ENCODE results near the gene IFNAR1. TPM values are rescaled to one million over a fixed set of nuclear protein-coding genes. Genes with fewer than 3 reads are reported as not detected.
A peak's percentile ranks its signal among the peaks of the same experiment; 100 is the strongest.

Gene IFNAR1
- 12.4 TPM for total RNA-seq

- Histone ChIP-seq H3K4me3 (ENCODE audit: low read length) (peak within 1 kb of the TSS; percentile 98), H3K27me3 (ENCODE audit: insufficient read depth, low read length) (no peaks in the 10 kb centered on the region), H3K9me3 (ENCODE audit: low read depth, low read length) (no peaks in the 10 kb centered on the region), H3K4me1 (ENCODE audit: insufficient read depth, low read length) (peaks cover 31% of the 10 kb centered on the region)
These were observed at the start of gene IFNAR1 for GRCh38 chr21:33324291-33325221. TSS of gene IFNAR1 (plus strand) at chr21:33324970. CDS start at chr21:33325056, 86 bp downstream.

- Histone ChIP-seq H3K9me3 (ENCODE audit: low read depth, low read length) (no peaks in the 10 kb centered on the region), H3K4me1 (ENCODE audit: insufficient read depth, low read length) (no peaks in the 10 kb centered on the region), H3K27me3 (ENCODE audit: insufficient read depth, low read length) (no peaks in the 10 kb centered on the region), H3K4me3 (ENCODE audit: low read length) (no peak overlapping the region)
These were observed 46.0 kb upstream of the IFNAR1 start for GRCh38 chr21:33278721-33279120.

- Histone ChIP-seq H3K9me3 (ENCODE audit: low read depth, low read length) (no peaks in the 10 kb centered on the region), H3K4me3 (ENCODE audit: low read length) (no peak overlapping the region), H3K27me3 (ENCODE audit: insufficient read depth, low read length) (no peaks in the 10 kb centered on the region), H3K4me1 (ENCODE audit: insufficient read depth, low read length) (no peaks in the 10 kb centered on the region)
These were observed 45.4 kb upstream of the IFNAR1 start for GRCh38 chr21:33279330-33279820.

- Histone ChIP-seq H3K9me3 (ENCODE audit: low read depth, low read length) (no peaks in the 10 kb centered on the region), H3K4me1 (ENCODE audit: insufficient read depth, low read length) (no peaks in the 10 kb centered on the region), H3K27me3 (ENCODE audit: insufficient read depth, low read length) (no peaks in the 10 kb centered on the region)
These were observed 43.6 kb upstream of the IFNAR1 start for GRCh38 chr21:33281096-33281652.

GRCh38 chr21:33283203-33283602, 41.6 kb upstream of the IFNAR1 start:
- Histone ChIP-seq H3K4me3 (ENCODE audit: low read length) (no peak overlapping the region), H3K4me1 (ENCODE audit: insufficient read depth, low read length) (no peaks in the 10 kb centered on the region), H3K9me3 (ENCODE audit: low read depth, low read length) (no peaks in the 10 kb centered on the region), H3K27me3 (ENCODE audit: insufficient read depth, low read length) (no peaks in the 10 kb centered on the region)

More at GRCh38 chr21:33281096-33281652, 43.6 kb upstream of the IFNAR1 start:
- H3K4me3 ChIP-seq (ENCODE audit: low read length) = no peak overlapping the region

- Histone ChIP-seq H3K27me3 (ENCODE audit: insufficient read depth, low read length) (no peaks in the 10 kb centered on the region), H3K4me3 (ENCODE audit: low read length) (no peak overlapping the region), H3K9me3 (ENCODE audit: low read depth, low read length) (no peaks in the 10 kb centered on the region), H3K4me1 (ENCODE audit: insufficient read depth, low read length) (no peaks in the 10 kb centered on the region)
These were observed 38.7 kb upstream of the IFNAR1 start for GRCh38 chr21:33286076-33286475.

GRCh38 chr21:33286600-33287456, 37.9 kb upstream of the IFNAR1 start:
- H3K27me3 ChIP-seq (ENCODE audit: insufficient read depth, low read length) = no peaks in the 10 kb centered on the region
- no peaks in the 10 kb centered on the region for H3K9me3 ChIP-seq (ENCODE audit: low read depth, low read length)
- no peaks in the 10 kb centered on the region for H3K4me1 ChIP-seq (ENCODE audit: insufficient read depth, low read length)
- no peak overlapping the region for H3K4me3 ChIP-seq (ENCODE audit: low read length)

GRCh38 chr21:33289199-33289819, 35.5 kb upstream of the IFNAR1 start:
- no peak overlapping the region for H3K4me3 ChIP-seq (ENCODE audit: low read length)
- H3K27me3 ChIP-seq (ENCODE audit: insufficient read depth, low read length) = no peaks in the 10 kb centered on the region
- H3K4me1 ChIP-seq (ENCODE audit: insufficient read depth, low read length) = peaks cover 7% of the 10 kb centered on the region
- no peaks in the 10 kb centered on the region for H3K9me3 ChIP-seq (ENCODE audit: low read depth, low read length)

GRCh38 chr21:33290441-33290840, 34.3 kb upstream of the IFNAR1 start:
- Histone ChIP-seq H3K9me3 (ENCODE audit: low read depth, low read length) (no peaks in the 10 kb centered on the region), H3K4me1 (ENCODE audit: insufficient read depth, low read length) (peaks cover 7% of the 10 kb centered on the region), H3K4me3 (ENCODE audit: low read length) (no peak overlapping the region), H3K27me3 (ENCODE audit: insufficient read depth, low read length) (no peaks in the 10 kb centered on the region)

GRCh38 chr21:33291686-33292085, 33.1 kb upstream of the IFNAR1 start:
- Histone ChIP-seq H3K4me3 (ENCODE audit: low read length) (no peak overlapping the region), H3K4me1 (ENCODE audit: insufficient read depth, low read length) (peaks cover 7% of the 10 kb centered on the region), H3K27me3 (ENCODE audit: insufficient read depth, low read length) (no peaks in the 10 kb centered on the region), H3K9me3 (ENCODE audit: low read depth, low read length) (no peaks in the 10 kb centered on the region)

- H3K27me3 ChIP-seq (ENCODE audit: insufficient read depth, low read length) = no peaks in the 10 kb centered on the region
These were observed 32.0 kb upstream of the IFNAR1 start for GRCh38 chr21:33292724-33293123.

GRCh38 chr21:33293136-33293535, 31.6 kb upstream of the IFNAR1 start:
- H3K27me3 ChIP-seq (ENCODE audit: insufficient read depth, low read length) = no peaks in the 10 kb centered on the region
- H3K9me3 ChIP-seq (ENCODE audit: low read depth, low read length) = no peaks in the 10 kb centered on the region
- peaks cover 19% of the 10 kb centered on the region for H3K4me1 ChIP-seq (ENCODE audit: insufficient read depth, low read length)
- no peak overlapping the region for H3K4me3 ChIP-seq (ENCODE audit: low read length)

More at GRCh38 chr21:33292724-33293123, 32.0 kb upstream of the IFNAR1 start:
- Histone ChIP-seq H3K4me1 (ENCODE audit: insufficient read depth, low read length) (peaks cover 15% of the 10 kb centered on the region), H3K4me3 (ENCODE audit: low read length) (no peak overlapping the region), H3K9me3 (ENCODE audit: low read depth, low read length) (no peaks in the 10 kb centered on the region)

GRCh38 chr21:33293811-33294216, 31.0 kb upstream of the IFNAR1 start:
- Histone ChIP-seq H3K4me1 (ENCODE audit: insufficient read depth, low read length) (peaks cover 24% of the 10 kb centered on the region), H3K27me3 (ENCODE audit: insufficient read depth, low read length) (no peaks in the 10 kb centered on the region)

GRCh38 chr21:33296156-33296555, 28.6 kb upstream of the IFNAR1 start:
- no peaks in the 10 kb centered on the region for H3K9me3 ChIP-seq (ENCODE audit: low read depth, low read length)
- peaks cover 48% of the 10 kb centered on the region for H3K4me1 ChIP-seq (ENCODE audit: insufficient read depth, low read length)
- no peak overlapping the region for H3K4me3 ChIP-seq (ENCODE audit: low read length)
- H3K27me3 ChIP-seq (ENCODE audit: insufficient read depth, low read length) = no peaks in the 10 kb centered on the region

More at GRCh38 chr21:33293811-33294216, 31.0 kb upstream of the IFNAR1 start:
- H3K4me3 ChIP-seq (ENCODE audit: low read length) = no peak overlapping the region
- no peaks in the 10 kb centered on the region for H3K9me3 ChIP-seq (ENCODE audit: low read depth, low read length)
